ENCODE results near the gene TBX4.

GRCh38 chr17:61449707-61450640 is 2.2 kb upstream of the TBX4 start:
- no peak for TF ChIP-seq CTCF (IDR thresholded peaks at IDR 0.05)
- TF ChIP-seq POLR2A (IDR thresholded peaks at IDR 0.05) = no peak

Data from thyroid gland (tissue), 4 donors.